ENCODE data around the gene IL2RG.

DNA sequence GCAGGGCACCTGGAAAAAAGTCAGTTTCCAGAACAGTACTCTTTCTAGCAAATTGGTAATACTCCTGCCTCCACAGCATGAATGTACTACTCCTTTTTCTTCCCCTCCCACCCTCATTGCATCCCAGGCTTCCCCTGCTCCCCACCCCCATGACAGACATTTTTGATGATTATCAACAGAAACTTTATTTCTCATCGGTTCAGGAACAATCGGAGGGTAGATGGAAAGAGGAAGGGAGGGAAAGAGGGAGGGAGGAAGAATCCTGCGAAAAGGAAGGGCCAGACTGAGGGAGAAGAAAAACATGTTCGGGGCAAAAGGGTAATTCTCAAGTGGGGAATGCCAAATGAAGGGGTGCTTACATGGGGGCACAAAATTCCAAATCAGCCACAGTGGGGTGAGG, 4.1 kb downstream of the IL2RG start:
- no peak for TF ChIP-seq GATA2 (IDR thresholded peaks at IDR 0.05; ENCODE audit: low read depth, low read length)
- TF ChIP-seq GATA3 (IDR thresholded peaks at IDR 0.05; ENCODE audit: low read depth, low read length) = no peak

All from SH-SY5Y (cell line).